Stimulated activated CD4-positive, alpha-beta T cell treated with anti-CD3 and anti-CD28 coated beads, Interleukin-15, amount 100 ng/mL, for 1 hour (primary cell): ENCODE data around the gene RIC3.

Experiments
- DNase-seq, 2 donors: peaks; one replicate each; pipeline ENCODE4 v3.0.0-alpha.2; 2020; ENCODE audit warnings: low read depth in 1 of 2, low spot score in 1 of 2

Gene RIC3

GRCh38 chr11:8103909-8104308, 64.9 kb downstream of the RIC3 start:
- DNase-seq: no peak

- DNase-seq: no peak
Measured at GRCh38 chr11:8102965-8103364, 65.9 kb downstream of the RIC3 start.

GRCh38 chr11:8102296-8102915, 66.4 kb downstream of the RIC3 start:
- DNase-seq: no peak

GRCh38 chr11:8101421-8101820, 67.4 kb downstream of the RIC3 start:
- DNase-seq: no peak

- no peak for DNase-seq
Measured at GRCh38 chr11:8100605-8101004, 68.2 kb downstream of the RIC3 start.

GRCh38 chr11:8100158-8100557, 68.7 kb downstream of the RIC3 start:
- no peak for DNase-seq

GRCh38 chr11:8099291-8099899, 69.4 kb downstream of the RIC3 start:
- peak; percentile 35 to 55 for DNase-seq

- no peak for DNase-seq
Measured at GRCh38 chr11:8098879-8099278, 69.9 kb downstream of the RIC3 start.

GRCh38 chr11:8098361-8098760, 70.5 kb downstream of the RIC3 start:
- DNase-seq: no peak

GRCh38 chr11:8097926-8098325, 70.9 kb downstream of the RIC3 start:
- no peak for DNase-seq

- no peak for DNase-seq
Measured at GRCh38 chr11:8097468-8097867, 71.4 kb downstream of the RIC3 start.

- no peak for DNase-seq
Measured at GRCh38 chr11:8097062-8097461, 71.8 kb downstream of the RIC3 start.

GRCh38 chr11:8096575-8096974, 72.2 kb downstream of the RIC3 start:
- no peak for DNase-seq

- no peak for DNase-seq
Measured at GRCh38 chr11:8095806-8096522, 72.9 kb downstream of the RIC3 start.

- DNase-seq: no peak
Measured at GRCh38 chr11:8095371-8095770, 73.5 kb downstream of the RIC3 start.

- DNase-seq: no peak
Measured at GRCh38 chr11:8094656-8095055, 74.2 kb downstream of the RIC3 start.

GRCh38 chr11:8093931-8094575, 74.8 kb downstream of the RIC3 start:
- no peak for DNase-seq

- DNase-seq: no peak
Measured at GRCh38 chr11:8092587-8093424, 76.0 kb downstream of the RIC3 start.

- no peak for DNase-seq
Measured at GRCh38 chr11:8091721-8092120, 77.1 kb downstream of the RIC3 start.

GRCh38 chr11:8090756-8091155, 78.1 kb downstream of the RIC3 start:
- no peak for DNase-seq
